ENCODE results near the gene LUZP1. TPM values are rescaled to one million over a fixed set of nuclear protein-coding genes. Genes with fewer than 3 reads are reported as not detected.

Gene LUZP1
- total RNA-seq, 2 donors from 2014 or later: 4.6 to 8.0 TPM

- Histone ChIP-seq H3K27me3 (no peaks in the 10 kb centered on the region), H3K4me3 (peak overlapping the region in 1 of 2 donors; percentile 1), H3K9me3 (no peaks in the 10 kb centered on the region), H3K4me1 (peaks cover 16% of the 10 kb centered on the region), H3K36me3 (replicated peaks in 1 of 2; ENCODE audit: insufficient read depth in 1 of 2, low read depth in 2 of 2) (no peaks in the 10 kb centered on the region), H3K27ac (peak overlapping the region; percentile 2 to 73 (median 55))
- WGBS, 2 donors: 2 to 4% methylated on average over 10 to 53 of the region's 62 CpGs
- intact Hi-C loops (cut with DNase I): no loop called here
- peak in 4 of 7 experiments; percentile 6 to 40 (median 28) for TF ChIP-seq CTCF (IDR thresholded peaks at IDR 0.05)
- TF ChIP-seq POLR2A (IDR thresholded peaks at IDR 0.05): peak in 2 of 3 donors; percentile 41 to 42
- ATAC-seq: peak; percentile 83
- DNase-seq: peak; percentile 57 to 71 (median 70)
These were observed 9.1 kb upstream of the LUZP1 start for GRCh38 chr1:23177438-23178380.

GRCh38 chr1:23177031-23177430 lies 8.4 kb upstream of the LUZP1 start:
- DNase-seq (no peak), ATAC-seq (no peak)
- Histone ChIP-seq H3K36me3 (replicated peaks in 1 of 2; ENCODE audit: insufficient read depth in 1 of 2, low read depth in 2 of 2) (no peaks in the 10 kb centered on the region), H3K4me3 (no peak overlapping the region), H3K4me1 (peaks cover 16% of the 10 kb centered on the region), H3K27me3 (no peaks in the 10 kb centered on the region), H3K9me3 (no peaks in the 10 kb centered on the region), H3K27ac (peak overlapping the region; percentile 2 to 73 (median 55))
- no peak for TF ChIP-seq CTCF (IDR thresholded peaks at IDR 0.05)
- no peak for TF ChIP-seq POLR2A (IDR thresholded peaks at IDR 0.05)
- intact Hi-C loops (cut with DNase I): no loop called here
- 55 to 70% methylated on average over 6 to 10 of the region's 10 CpGs for whole genome bisulfite sequencing, 2 donors

GRCh38 chr1:23174426-23175110 lies 5.9 kb upstream of the LUZP1 start:
- no peaks in the 10 kb centered on the region for H3K36me3 ChIP-seq (replicated peaks in 1 of 2; ENCODE audit: insufficient read depth in 1 of 2, low read depth in 2 of 2)
- no peak for TF ChIP-seq POLR2A (IDR thresholded peaks at IDR 0.05)
- TF ChIP-seq CTCF (IDR thresholded peaks at IDR 0.05): no peak
- intact Hi-C loops (cut with DNase I): no loop called here
- H3K9me3 ChIP-seq: no peaks in the 10 kb centered on the region
- no peak for DNase-seq
- no peak for ATAC-seq
- H3K4me1 ChIP-seq: peaks cover 16% of the 10 kb centered on the region
- H3K27me3 ChIP-seq: no peaks in the 10 kb centered on the region
- no peak overlapping the region for H3K27ac ChIP-seq
- H3K4me3 ChIP-seq: no peak overlapping the region
- 23 to 24% methylated on average over 1 of the region's 1 CpG for WGBS, 2 donors

GRCh38 chr1:23171181-23171755 lies 2.6 kb upstream of the LUZP1 start:
- no peak overlapping the region for H3K4me3 ChIP-seq
- no peak overlapping the region for H3K27ac ChIP-seq
- no peaks in the 10 kb centered on the region for H3K9me3 ChIP-seq
- DNase-seq (no peak), ATAC-seq (no peak)
- TF ChIP-seq POLR2A (IDR thresholded peaks at IDR 0.05) (no peak), CTCF (IDR thresholded peaks at IDR 0.05) (no peak)
- H3K27me3 ChIP-seq: no peaks in the 10 kb centered on the region
- peaks cover 8% of the 10 kb centered on the region for H3K4me1 ChIP-seq
- intact Hi-C loops (cut with DNase I): no loop called here
- WGBS, 2 donors: 64 to 68% methylated on average over 4 of the region's 4 CpGs
- no peaks in the 10 kb centered on the region for H3K36me3 ChIP-seq (replicated peaks in 1 of 2; ENCODE audit: insufficient read depth in 1 of 2, low read depth in 2 of 2)
